ENCODE results near the gene TIAM1. TPM values are rescaled to one million over a fixed set of nuclear protein-coding genes. Genes with fewer than 3 reads are reported as not detected.
A peak's percentile ranks its signal among the peaks of the same experiment; 100 is the strongest.

The TIAM1 gene
- total and polyA plus RNA-seq, 9 donors: 3.6 to 26.7 (median 7.1) TPM

GRCh38 chr21:31103571-31104265, 240.3 kb downstream of the TIAM1 start:
- WGBS, 3 donors: 82 to 87% (median 84%) methylated on average over 4 of the region's 4 CpGs
- no peak overlapping the region for H3K27ac ChIP-seq
- H3K9me3 ChIP-seq: no peaks in the 10 kb centered on the region
- DNase-seq: no peak
- intact Hi-C loops (cut with DNase I): no loop called here
- TF ChIP-seq CTCF (IDR thresholded peaks at IDR 0.05): no peak
- no peak for TF ChIP-seq EP300 (IDR thresholded peaks at IDR 0.05)
- no peak for TF ChIP-seq POLR2A (IDR thresholded peaks at IDR 0.05)
- no peaks in the 10 kb centered on the region for H3K27me3 ChIP-seq
- no peak overlapping the region for H3K4me3 ChIP-seq
- H3K36me3 ChIP-seq: no peaks in the 10 kb centered on the region
- no peaks in the 10 kb centered on the region for H3K4me1 ChIP-seq (ENCODE audit: insufficient read depth)

DNA sequence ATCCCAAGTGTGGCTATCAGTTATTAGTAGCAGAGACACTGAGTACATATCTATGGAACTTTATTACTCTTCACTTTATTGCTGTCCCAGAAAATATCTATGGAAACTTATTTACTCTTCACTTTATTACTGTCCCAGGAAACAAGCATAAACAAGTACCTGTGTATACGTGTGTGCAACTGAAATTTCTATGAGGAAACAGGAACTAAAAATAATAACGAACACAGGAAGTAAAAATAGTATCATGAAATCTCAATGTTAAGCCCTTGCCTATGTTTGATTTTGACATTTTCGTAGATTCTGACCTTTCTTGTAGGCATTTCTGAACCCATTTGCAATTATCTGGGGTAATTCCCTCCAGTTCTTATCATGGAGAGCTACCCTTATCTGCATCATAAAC, 240.9 kb downstream of the TIAM1 start:
- 51 to 53% (median 52%) methylated on average over 3 of the region's 3 CpGs for WGBS, 3 donors
- Histone ChIP-seq H3K4me3 (no peak overlapping the region), H3K36me3 (no peaks in the 10 kb centered on the region), H3K27ac (no peak overlapping the region), H3K27me3 (no peaks in the 10 kb centered on the region), H3K9me3 (no peaks in the 10 kb centered on the region), H3K4me1 (ENCODE audit: insufficient read depth) (no peaks in the 10 kb centered on the region)
- DNase-seq: no peak
- intact Hi-C loops (cut with DNase I): no loop called here
- TF ChIP-seq EP300 (IDR thresholded peaks at IDR 0.05) (no peak), CTCF (IDR thresholded peaks at IDR 0.05) (no peak)

GRCh38 chr21:31099122-31099521, 244.9 kb downstream of the TIAM1 start:
- WGBS, 3 donors: 64 to 80% (median 69%) methylated on average over 14 of the region's 14 CpGs
- no peak overlapping the region for H3K4me3 ChIP-seq
- intact Hi-C loops (cut with DNase I): no loop called here

GRCh38 chr21:31098576-31099005, 245.5 kb downstream of the TIAM1 start:
- DNase-seq: peak in 4 of 5 donors; percentile 27 to 55 (median 34)
- Histone ChIP-seq H3K36me3 (no peaks in the 10 kb centered on the region), H3K27me3 (no peaks in the 10 kb centered on the region), H3K9me3 (no peaks in the 10 kb centered on the region), H3K4me3 (no peak overlapping the region), H3K27ac (no peak overlapping the region), H3K4me1 (ENCODE audit: insufficient read depth) (no peaks in the 10 kb centered on the region)
- 8 to 10% (median 10%) methylated on average over 23 of the region's 23 CpGs for WGBS, 3 donors
- TF ChIP-seq EP300 (IDR thresholded peaks at IDR 0.05) (no peak), CTCF (IDR thresholded peaks at IDR 0.05) (peak in 1 of 3 donors; percentile 19), POLR2A (IDR thresholded peaks at IDR 0.05) (no peak)
- intact Hi-C loops (cut with DNase I): no loop called here

More at GRCh38 chr21:31099122-31099521, 244.9 kb downstream of the TIAM1 start:
- TF ChIP-seq CTCF (IDR thresholded peaks at IDR 0.05) (no peak), POLR2A (IDR thresholded peaks at IDR 0.05) (no peak), EP300 (IDR thresholded peaks at IDR 0.05) (no peak)
- no peaks in the 10 kb centered on the region for H3K4me1 ChIP-seq (ENCODE audit: insufficient read depth)
- H3K36me3 ChIP-seq: no peaks in the 10 kb centered on the region
- no peaks in the 10 kb centered on the region for H3K27me3 ChIP-seq
- H3K27ac ChIP-seq: no peak overlapping the region
- no peaks in the 10 kb centered on the region for H3K9me3 ChIP-seq
- no peak for DNase-seq
